Measurements from ENCODE around the gene STK25. TPM values are rescaled to one million over a fixed set of nuclear protein-coding genes. Genes with fewer than 3 reads are reported as not detected.
"Not testable (repeated sequence)": the region's sequence is repeated elsewhere in the genome, so short reads cannot be mapped to it uniquely, and the experiment has no call there.

The STK25 gene
- total and polyA plus RNA-seq, 8 donors = 93.8 to 446 (median 144) TPM

DNA sequence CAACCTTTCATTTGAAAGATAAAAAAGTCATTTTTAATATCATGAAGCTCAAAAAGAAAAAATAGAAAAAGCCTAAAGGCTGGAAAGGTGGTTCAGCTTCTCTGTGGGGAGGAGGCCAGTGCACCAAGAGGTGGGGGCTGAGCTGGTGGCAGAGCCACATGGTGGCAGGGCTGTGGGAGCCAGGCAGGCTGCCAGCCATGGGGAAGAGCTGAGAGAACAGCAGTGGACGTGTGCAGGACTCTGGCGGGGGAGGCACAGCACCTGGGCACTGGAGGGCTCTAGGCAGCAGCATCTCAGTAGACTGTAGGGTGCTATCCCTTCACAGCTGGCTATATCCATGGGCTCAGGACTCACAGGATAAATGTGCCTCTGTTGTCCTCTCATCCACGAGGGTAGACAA is 47.8 kb downstream of the STK25 start:
- 51 to 71% (median 68%) methylated on average over 3 of the region's 3 CpGs for WGBS, 5 donors
- intact Hi-C loops (cut with DNase I; ENCODE audit: low total_unique reads) = no loop called here
- Histone ChIP-seq H3K4me1 (peaks cover 7 to 20% (median 16%) of the 10 kb centered on the region in 4 donors), H3K4me3 (no peak overlapping the region), H3K36me3 (peaks cover 0 to 37% (median 23%) of the 10 kb centered on the region in 4 donors), H3K27me3 (no peaks in the 10 kb centered on the region), H3K27ac (peak overlapping the region in 4 of 5 donors; percentile 62 to 86 (median 76)), H3K9me3 (no peaks in the 10 kb centered on the region)
- no peak for DNase-seq
- no peak for TF ChIP-seq EP300 (IDR thresholded peaks at IDR 0.05)
- no peak for TF ChIP-seq POLR2A (IDR thresholded peaks at IDR 0.05)
- TF ChIP-seq, protein P1, sequence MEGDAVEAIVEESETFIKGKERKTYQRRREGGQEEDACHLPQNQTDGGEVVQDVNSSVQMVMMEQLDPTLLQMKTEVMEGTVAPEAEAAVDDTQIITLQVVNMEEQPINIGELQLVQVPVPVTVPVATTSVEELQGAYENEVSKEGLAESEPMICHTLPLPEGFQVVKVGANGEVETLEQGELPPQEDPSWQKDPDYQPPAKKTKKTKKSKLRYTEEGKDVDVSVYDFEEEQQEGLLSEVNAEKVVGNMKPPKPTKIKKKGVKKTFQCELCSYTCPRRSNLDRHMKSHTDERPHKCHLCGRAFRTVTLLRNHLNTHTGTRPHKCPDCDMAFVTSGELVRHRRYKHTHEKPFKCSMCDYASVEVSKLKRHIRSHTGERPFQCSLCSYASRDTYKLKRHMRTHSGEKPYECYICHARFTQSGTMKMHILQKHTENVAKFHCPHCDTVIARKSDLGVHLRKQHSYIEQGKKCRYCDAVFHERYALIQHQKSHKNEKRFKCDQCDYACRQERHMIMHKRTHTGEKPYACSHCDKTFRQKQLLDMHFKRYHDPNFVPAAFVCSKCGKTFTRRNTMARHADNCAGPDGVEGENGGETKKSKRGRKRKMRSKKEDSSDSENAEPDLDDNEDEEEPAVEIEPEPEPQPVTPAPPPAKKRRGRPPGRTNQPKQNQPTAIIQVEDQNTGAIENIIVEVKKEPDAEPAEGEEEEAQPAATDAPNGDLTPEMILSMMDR (IDR thresholded peaks at IDR 0.05) = no peak
- no peak for TF ChIP-seq POLR2AphosphoS5 (IDR thresholded peaks at IDR 0.05)

DNA sequence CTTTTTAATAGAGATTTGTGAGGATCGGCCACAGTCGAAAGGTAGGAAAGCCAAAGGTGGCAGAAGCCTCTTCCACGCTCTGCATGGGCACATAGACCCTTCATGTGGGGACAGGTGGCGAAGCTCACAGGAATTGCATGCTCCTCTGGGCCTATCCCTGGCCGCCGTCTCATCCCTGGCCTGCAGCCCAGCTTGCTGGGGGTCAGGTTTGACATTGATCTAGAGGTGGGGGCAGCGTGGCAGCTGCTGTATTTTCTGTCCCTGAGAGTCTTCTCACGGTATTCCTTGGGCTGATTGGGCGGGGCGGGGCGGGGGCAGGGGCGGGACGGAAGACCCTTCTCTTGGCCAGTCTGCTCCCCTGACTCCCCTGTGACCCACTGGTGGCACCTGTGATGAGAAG is 48.9 kb downstream of the STK25 start:
- no peak overlapping the region for H3K4me3 ChIP-seq
- no peak for DNase-seq
- intact Hi-C loops (cut with DNase I; ENCODE audit: low total_unique reads) = no loop called here
- peaks cover 7 to 20% (median 16%) of the 10 kb centered on the region in 4 donors for H3K4me1 ChIP-seq
- H3K27me3 ChIP-seq = no peaks in the 10 kb centered on the region
- 91 to 100% (median 94%) methylated on average over 7 to 13 of the region's 13 CpGs for WGBS, 5 donors
- no peak overlapping the region for H3K27ac ChIP-seq
- H3K36me3 ChIP-seq = peaks cover 0 to 26% (median 13%) of the 10 kb centered on the region in 4 donors
- H3K9me3 ChIP-seq = no peaks in the 10 kb centered on the region
- TF ChIP-seq EP300 (IDR thresholded peaks at IDR 0.05) (no peak), POLR2A (IDR thresholded peaks at IDR 0.05) (no peak)

DNA sequence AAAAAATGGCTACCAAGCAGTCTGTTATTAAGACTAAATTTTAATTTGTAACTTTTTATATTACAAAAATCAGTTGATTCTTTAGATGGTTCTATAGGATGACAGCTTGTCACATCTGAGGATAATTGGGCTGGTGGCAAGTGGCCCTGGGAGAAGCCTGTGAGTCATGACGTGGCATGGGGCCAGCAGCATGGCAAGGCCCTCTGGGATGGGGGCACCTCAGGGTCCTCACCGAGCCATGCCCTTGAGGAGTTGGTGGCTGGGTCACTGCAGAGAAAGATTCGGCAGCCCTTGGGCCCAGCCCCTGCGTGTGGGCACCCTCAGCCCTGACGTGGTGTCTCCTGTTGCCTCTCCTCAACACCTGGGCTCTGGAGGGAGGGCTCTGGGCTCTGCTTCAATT is 49.7 kb downstream of the STK25 start:
- H3K4me1 ChIP-seq = peaks cover 7 to 20% (median 16%) of the 10 kb centered on the region in 4 donors
- H3K36me3 ChIP-seq = peaks cover 0 to 19% (median 8%) of the 10 kb centered on the region in 4 donors
- H3K27ac ChIP-seq = no peak overlapping the region
- no peak overlapping the region for H3K4me3 ChIP-seq
- 85 to 97% (median 96%) methylated on average over 5 of the region's 5 CpGs for WGBS, 5 donors
- H3K9me3 ChIP-seq = no peaks in the 10 kb centered on the region
- H3K27me3 ChIP-seq = no peaks in the 10 kb centered on the region
- TF ChIP-seq, protein P1 (IDR thresholded peaks at IDR 0.05) = no peak
- TF ChIP-seq EP300 (IDR thresholded peaks at IDR 0.05) (no peak), POLR2AphosphoS5 (IDR thresholded peaks at IDR 0.05) (no peak), POLR2A (IDR thresholded peaks at IDR 0.05) (no peak)
- no peak for DNase-seq
- intact Hi-C loops (cut with DNase I; ENCODE audit: low total_unique reads) = no loop called here

DNA sequence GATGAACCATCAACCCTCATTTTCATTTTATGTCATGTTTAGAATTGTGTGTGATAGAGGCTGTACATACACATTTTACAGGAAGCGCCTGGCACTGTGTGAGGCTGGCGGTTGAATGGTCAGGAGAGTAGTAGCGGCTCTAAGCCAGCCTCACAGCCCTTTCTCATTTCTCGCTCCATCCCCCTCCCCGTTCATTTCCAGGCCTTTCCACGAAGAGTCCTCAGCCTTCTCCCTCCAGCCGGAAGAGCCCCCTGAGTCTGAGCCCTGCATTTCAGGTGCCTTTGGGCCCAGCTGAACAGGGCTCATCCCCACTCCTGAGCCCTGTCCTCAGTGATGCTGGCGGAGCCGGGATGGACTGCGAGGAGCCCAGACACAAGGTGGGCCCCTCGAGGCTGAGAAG is 51.8 kb downstream of the STK25 start:
- no peaks in the 10 kb centered on the region for H3K9me3 ChIP-seq
- no peak for DNase-seq
- 81 to 92% (median 85%) methylated on average over 10 to 11 of the region's 11 CpGs for WGBS, 5 donors
- no peak overlapping the region for H3K27ac ChIP-seq
- H3K36me3 ChIP-seq = peaks cover 0 to 6% (median 0%) of the 10 kb centered on the region in 4 donors
- peaks cover 4 to 11% (median 7%) of the 10 kb centered on the region in 4 donors for H3K4me1 ChIP-seq
- no peaks in the 10 kb centered on the region for H3K27me3 ChIP-seq
- no peak overlapping the region for H3K4me3 ChIP-seq
- intact Hi-C loops (cut with DNase I; ENCODE audit: low total_unique reads) = no loop called here
- TF ChIP-seq EP300 (IDR thresholded peaks at IDR 0.05) (no peak), POLR2AphosphoS5 (IDR thresholded peaks at IDR 0.05) (no peak), POLR2A (IDR thresholded peaks at IDR 0.05) (no peak)
- TF ChIP-seq, protein P1 (IDR thresholded peaks at IDR 0.05) = no peak

DNA sequence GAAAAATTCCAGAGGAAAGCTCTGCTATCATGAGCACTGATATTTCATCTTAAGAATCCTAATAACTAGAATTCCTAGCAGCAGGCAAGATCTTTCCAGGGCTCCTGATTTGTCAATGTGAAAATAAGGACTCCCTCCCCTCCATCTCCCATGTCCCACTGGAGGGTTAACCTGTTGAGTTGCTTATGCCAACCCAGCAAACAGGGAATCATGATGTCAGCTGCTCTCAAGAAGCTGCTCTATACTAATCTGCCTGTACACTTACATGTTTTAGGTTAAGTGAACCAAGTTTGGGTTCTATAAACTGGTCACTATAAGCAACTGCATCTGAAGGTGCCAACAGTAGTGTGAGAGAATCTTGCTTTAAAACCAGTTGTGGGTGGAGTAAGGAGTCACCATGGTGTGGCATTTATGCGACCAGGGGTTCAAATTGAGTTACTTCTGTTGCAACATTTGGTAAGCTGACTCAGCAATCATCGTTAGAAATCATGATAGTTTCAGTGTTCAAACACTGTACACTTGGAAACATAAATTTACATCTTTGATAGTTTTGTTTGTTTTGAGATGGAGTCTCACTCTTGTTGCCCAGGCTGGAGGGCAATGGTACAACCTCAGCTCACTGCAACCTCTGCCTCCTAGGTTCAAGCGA is 53.4 kb downstream of the STK25 start:
- H3K9me3 ChIP-seq = no peaks in the 10 kb centered on the region
- no peak for DNase-seq
- TF ChIP-seq POLR2AphosphoS5 (IDR thresholded peaks at IDR 0.05) = no peak
- TF ChIP-seq POLR2A (IDR thresholded peaks at IDR 0.05) = no peak
- TF ChIP-seq EP300 (IDR thresholded peaks at IDR 0.05) = no peak
- TF ChIP-seq, protein P1 (IDR thresholded peaks at IDR 0.05) = no peak
- intact Hi-C loops (cut with DNase I; ENCODE audit: low total_unique reads) = no loop called here
- no peaks in the 10 kb centered on the region for H3K27me3 ChIP-seq
- peaks cover 0 to 10% (median 1%) of the 10 kb centered on the region in 4 donors for H3K36me3 ChIP-seq
- H3K27ac ChIP-seq = no peak overlapping the region
- no peaks in the 10 kb centered on the region for H3K4me1 ChIP-seq
- 36 to 59% (median 41%) methylated on average over 3 of the region's 3 CpGs for WGBS, 5 donors
- H3K4me3 ChIP-seq = no peak overlapping the region

DNA sequence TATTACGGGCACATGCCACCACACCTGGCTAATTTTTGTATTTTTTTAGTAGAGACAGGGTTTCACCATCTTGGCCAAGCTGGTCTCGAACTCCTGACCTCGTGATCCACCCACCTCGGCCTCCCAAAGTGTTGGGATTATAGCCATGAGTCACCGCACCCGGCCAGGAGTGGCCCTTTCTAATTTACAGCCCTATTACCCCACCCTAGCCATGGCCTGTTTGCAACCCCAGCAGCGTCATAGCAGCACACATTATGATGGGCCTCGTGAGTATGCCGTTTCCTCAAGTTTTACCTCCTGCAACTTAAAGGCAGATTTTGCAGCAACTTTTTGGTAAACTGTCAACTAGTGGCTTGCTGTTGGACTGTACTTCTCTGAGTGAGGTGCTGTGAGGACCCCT is 54.5 kb downstream of the STK25 start:
- H3K27me3 ChIP-seq; H3K4me3 ChIP-seq; intact Hi-C loops (cut with DNase I; ENCODE audit: low total_unique reads); DNase-seq; H3K9me3 ChIP-seq; H3K27ac ChIP-seq; H3K4me1 ChIP-seq: not testable (repeated sequence)
- peaks cover 0 to 16% (median 7%) of the 10 kb centered on the region in 4 donors for H3K36me3 ChIP-seq
- 89 to 93% (median 92%) methylated on average over 9 of the region's 9 CpGs for WGBS, 5 donors

Data from stomach (tissue), 9 donors.